GM12801 (cell line): Measurements from ENCODE around the gene EREG.

Source experiments
- CTCF ChIP-seq: IDR thresholded peaks from one replicate; pipeline ENCODE4 v1.5.1; 2011; ENCODE audit warnings: control low read depth; ENCODE audit not compliant: insufficient read length; ENCODE audit errors: extremely low read depth

The EREG gene

GRCh38 chr4:74353858-74354257 lies 11.1 kb upstream of the EREG start:
- TF ChIP-seq CTCF = no peak

GRCh38 chr4:74357965-74358364 lies 7.0 kb upstream of the EREG start:
- TF ChIP-seq CTCF = no peak

GRCh38 chr4:74361671-74362070 lies 3.3 kb upstream of the EREG start:
- TF ChIP-seq CTCF = no peak

- no peak for TF ChIP-seq CTCF
Observed at GRCh38 chr4:74362347-74362746, 2.6 kb upstream of the EREG start.

GRCh38 chr4:74364256-74364651 lies 691 bp upstream of the EREG start:
- TF ChIP-seq CTCF = no peak

GRCh38 chr4:74365761-74366160 lies 816 bp downstream of the EREG start:
- no peak for TF ChIP-seq CTCF

GRCh38 chr4:74366367-74366911 lies 1.5 kb downstream of the EREG start:
- TF ChIP-seq CTCF = no peak
